ENCODE results near the gene SULT4A1. TPM values are rescaled to one million over a fixed set of nuclear protein-coding genes. Genes with fewer than 3 reads are reported as not detected.
"Not testable (repeated sequence)": the region's sequence is repeated elsewhere in the genome, so short reads cannot be mapped to it uniquely, and the experiment has no call there.

The SULT4A1 gene
- total RNA-seq (2014; rRNA removed; shearing (Covaris generic)), result not detected in 2 replicates

- no peak for DNase-seq (ENCODE audit: low read depth)
These were observed at the start of gene SULT4A1 for GRCh38 chr22:43862074-43862881. SULT4A1 (minus strand) TSS chr22:43862513; CDS start chr22:43862382, 131 bp downstream.

- DNase-seq (ENCODE audit: low read depth), result no peak
These were observed 49.0 kb upstream of the SULT4A1 start for GRCh38 chr22:43911351-43911750.

- no peak for DNase-seq (ENCODE audit: low read depth)
These were observed 47.9 kb upstream of the SULT4A1 start for GRCh38 chr22:43910178-43910695.

GRCh38 chr22:43909708-43910107 lies 47.4 kb upstream of the SULT4A1 start:
- DNase-seq (ENCODE audit: low read depth), result no peak

- no peak for DNase-seq (ENCODE audit: low read depth)
These were observed 43.4 kb upstream of the SULT4A1 start for GRCh38 chr22:43905681-43906080.

GRCh38 chr22:43904412-43904811 lies 42.1 kb upstream of the SULT4A1 start:
- DNase-seq (ENCODE audit: low read depth), result not testable (repeated sequence)

GRCh38 chr22:43903033-43903432 lies 40.7 kb upstream of the SULT4A1 start:
- not testable (repeated sequence) for DNase-seq (ENCODE audit: low read depth)

- no peak for DNase-seq (ENCODE audit: low read depth)
These were observed 39.8 kb upstream of the SULT4A1 start for GRCh38 chr22:43901976-43902643.

- no peak for DNase-seq (ENCODE audit: low read depth)
These were observed 37.9 kb upstream of the SULT4A1 start for GRCh38 chr22:43900206-43900605.

- DNase-seq (ENCODE audit: low read depth), result peak; percentile 51
These were observed 35.5 kb upstream of the SULT4A1 start for GRCh38 chr22:43897751-43898261.

GRCh38 chr22:43895986-43896645 lies 33.8 kb upstream of the SULT4A1 start:
- no peak for DNase-seq (ENCODE audit: low read depth)

- no peak for DNase-seq (ENCODE audit: low read depth)
These were observed 31.8 kb upstream of the SULT4A1 start for GRCh38 chr22:43894122-43894521.

- no peak for DNase-seq (ENCODE audit: low read depth)
These were observed 31.0 kb upstream of the SULT4A1 start for GRCh38 chr22:43893266-43893665.

GRCh38 chr22:43892183-43892894 lies 30.0 kb upstream of the SULT4A1 start:
- DNase-seq (ENCODE audit: low read depth), result no peak

GRCh38 chr22:43891360-43892182 lies 29.3 kb upstream of the SULT4A1 start, which contains the start of gene PNPLA5:
PNPLA5 (minus strand) TSS chr22:43892013; CDS start chr22:43891880, 133 bp downstream.
- no peak for DNase-seq (ENCODE audit: low read depth)

GRCh38 chr22:43890901-43891331 lies 28.6 kb upstream of the SULT4A1 start:
- DNase-seq (ENCODE audit: low read depth), result no peak

GRCh38 chr22:43889860-43890253 lies 27.5 kb upstream of the SULT4A1 start:
- peak; percentile 29 for DNase-seq (ENCODE audit: low read depth)

GRCh38 chr22:43889201-43889859 lies 27.0 kb upstream of the SULT4A1 start:
- DNase-seq (ENCODE audit: low read depth), result no peak

- DNase-seq (ENCODE audit: low read depth), result no peak
These were observed 26.4 kb upstream of the SULT4A1 start for GRCh38 chr22:43888740-43889139.

- no peak for DNase-seq (ENCODE audit: low read depth)
These were observed 25.1 kb upstream of the SULT4A1 start for GRCh38 chr22:43887391-43887790.
